Stimulated activated CD8-positive, alpha-beta memory T cell treated with anti-CD3 and anti-CD28 coated beads, Interleukin-12 subunit alpha, Interleukin-12 subunit beta, amount 100 ng/mL, for 4 hours (primary cell): ENCODE measurements around the gene FAM222A.

Experiments
- DNase-seq: peaks from one replicate; pipeline ENCODE4 v3.0.0-alpha.2; 2020; ENCODE audit warnings: low read depth

The FAM222A gene

GRCh38 chr12:109713187-109714070, at the start of gene FAM222A:
TSS of gene FAM222A (plus strand) at chr12:109713825. CDS start at chr12:109744147, 30,322 bp downstream.
- peak; percentile 98 for DNase-seq

GRCh38 chr12:109664402-109664801, 49.2 kb upstream of the FAM222A start:
- DNase-seq, result no peak

- DNase-seq, result no peak
Observed at GRCh38 chr12:109666068-109666467, 47.6 kb upstream of the FAM222A start.

DNA sequence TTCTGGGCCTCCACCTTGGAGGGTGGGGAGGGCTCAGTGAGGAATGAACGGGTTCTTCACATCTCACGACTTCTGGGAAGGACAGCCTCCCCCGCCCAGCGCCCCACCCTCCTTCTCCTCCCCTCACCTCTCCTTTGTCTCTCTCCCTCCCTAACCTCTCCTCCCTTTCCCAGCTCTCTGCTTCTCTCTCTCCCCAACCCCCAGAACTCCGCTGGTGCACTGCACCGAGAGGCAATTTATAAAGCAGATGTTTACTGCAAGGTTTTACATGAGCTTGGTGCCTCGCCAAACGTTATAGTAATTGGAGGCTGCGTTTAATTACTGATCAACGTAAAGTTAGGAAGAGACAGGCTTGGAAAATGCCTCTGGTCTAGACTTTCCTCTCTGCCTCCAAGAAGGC, 42.9 kb upstream of the FAM222A start:
- no peak for DNase-seq

DNA sequence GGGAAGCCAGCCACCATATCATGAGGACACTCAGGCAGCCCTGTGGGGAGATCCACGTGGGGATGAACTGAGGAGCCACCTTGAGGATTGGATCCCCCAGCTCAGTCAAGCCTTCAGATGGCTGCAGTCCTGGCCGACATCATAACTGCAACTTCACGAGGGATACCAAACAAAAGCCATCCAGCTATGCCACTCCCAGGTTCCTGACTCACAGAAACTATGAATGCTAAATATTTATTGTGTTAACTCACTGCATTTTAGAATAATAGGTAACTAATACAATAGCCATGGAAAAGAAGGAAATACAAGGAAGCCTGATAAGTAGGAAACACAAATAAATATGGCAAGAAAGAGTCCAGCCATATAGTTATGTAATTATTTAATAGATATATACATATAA, 42.1 kb upstream of the FAM222A start:
- no peak for DNase-seq

- DNase-seq, result no peak
Observed at GRCh38 chr12:109673379-109673778, 40.2 kb upstream of the FAM222A start.

DNA sequence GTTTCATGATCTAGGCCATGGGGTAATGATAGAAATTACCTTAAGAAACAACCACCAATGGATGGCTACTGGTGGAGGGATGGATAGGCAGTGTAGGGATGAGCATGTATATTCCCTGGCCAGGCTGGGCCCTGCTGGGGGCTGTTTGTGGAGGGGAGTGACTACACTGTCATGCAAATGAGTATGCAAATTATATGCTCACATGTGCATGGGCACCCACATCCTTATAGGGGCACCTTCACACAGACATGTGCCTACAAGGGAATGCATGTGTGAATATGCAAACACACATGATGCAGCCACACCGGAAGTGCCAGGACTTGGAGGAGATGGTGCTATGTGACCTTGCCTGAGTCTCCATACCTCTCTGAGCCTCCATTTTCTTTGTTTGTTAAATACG, 39.7 kb upstream of the FAM222A start:
- no peak for DNase-seq

GRCh38 chr12:109675411-109675810, 38.2 kb upstream of the FAM222A start:
- DNase-seq, result no peak

DNA sequence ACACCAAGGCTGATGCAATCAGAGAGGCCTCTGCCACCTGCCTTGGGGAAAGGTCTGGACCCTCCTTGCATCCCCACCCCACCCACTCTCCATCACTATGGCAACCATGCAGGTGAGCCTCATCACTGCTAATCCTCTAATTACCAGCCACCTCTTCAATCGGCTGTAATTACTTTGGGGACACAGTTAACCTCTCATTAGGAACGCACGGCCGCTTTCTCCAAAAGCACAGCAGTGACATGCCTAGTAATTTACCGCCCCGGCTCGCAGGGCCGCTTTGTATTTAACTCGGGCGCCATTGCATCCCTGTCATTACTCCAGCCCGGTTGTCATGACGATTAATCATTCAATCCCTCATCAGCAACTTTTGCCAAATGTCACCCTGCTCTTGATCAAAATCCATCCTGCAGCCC, 36.3 kb upstream of the FAM222A start:
- no peak for DNase-seq

DNA sequence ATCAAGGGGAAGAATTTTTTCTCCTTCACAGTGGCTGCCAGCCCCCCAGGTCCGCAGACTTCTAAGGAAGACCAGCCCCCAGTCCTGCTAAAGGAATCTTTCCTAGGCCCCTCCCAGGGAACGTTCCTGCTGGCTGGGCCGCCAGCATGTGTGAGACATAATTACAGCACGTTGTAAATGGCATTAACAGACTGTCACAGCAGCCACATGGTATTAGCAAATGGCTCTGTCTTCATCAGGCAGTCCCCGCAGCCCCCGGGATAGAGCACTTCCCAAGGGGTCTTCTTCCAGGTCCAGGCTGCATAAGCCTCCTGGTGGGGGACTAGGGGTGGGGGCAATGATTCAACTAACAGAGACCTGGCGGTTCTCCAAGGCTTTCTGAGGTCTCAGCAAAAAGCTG, 34.9 kb upstream of the FAM222A start:
- no peak for DNase-seq

- no peak for DNase-seq
Observed at GRCh38 chr12:109679501-109680263, 33.9 kb upstream of the FAM222A start.

- no peak for DNase-seq
Observed at GRCh38 chr12:109680264-109681005, 33.2 kb upstream of the FAM222A start.

DNA sequence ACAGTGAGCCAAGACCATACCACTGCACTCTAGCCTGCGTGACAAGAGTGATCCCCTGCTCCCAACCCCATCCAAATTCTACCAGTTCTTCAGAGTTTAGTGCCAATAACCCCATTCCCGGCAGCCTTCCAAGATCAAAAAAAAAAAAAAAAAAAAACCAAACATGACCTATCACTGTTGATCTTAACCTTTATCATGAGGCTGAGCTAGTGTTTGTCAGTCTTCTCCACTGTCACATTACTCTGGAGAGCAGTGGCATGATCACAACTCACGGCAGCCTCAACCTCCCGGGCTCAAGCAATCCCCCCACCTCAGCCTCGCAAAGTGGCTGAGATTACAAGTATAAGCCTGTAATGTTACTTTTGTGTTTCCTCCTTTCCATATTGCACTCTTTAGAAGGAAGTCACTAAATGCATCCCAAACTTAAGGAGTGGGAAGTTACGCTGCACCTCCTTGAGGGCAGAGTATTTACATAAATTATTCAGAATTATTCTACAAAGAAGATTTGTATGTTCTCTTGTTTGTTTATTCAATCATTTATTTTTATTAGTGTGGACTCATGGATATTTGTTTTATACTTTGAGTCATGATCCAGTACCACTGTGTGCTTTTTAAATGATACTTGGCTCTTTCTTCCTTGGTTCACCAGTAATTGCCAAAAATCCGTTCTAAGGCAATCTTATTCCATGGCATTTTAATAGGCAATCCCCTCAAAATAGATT, 31.5 kb upstream of the FAM222A start:
- DNase-seq, result no peak

- no peak for DNase-seq
Observed at GRCh38 chr12:109682708-109683060, 30.9 kb upstream of the FAM222A start.

GRCh38 chr12:109683316-109683715, 30.3 kb upstream of the FAM222A start:
- DNase-seq, result no peak

DNA sequence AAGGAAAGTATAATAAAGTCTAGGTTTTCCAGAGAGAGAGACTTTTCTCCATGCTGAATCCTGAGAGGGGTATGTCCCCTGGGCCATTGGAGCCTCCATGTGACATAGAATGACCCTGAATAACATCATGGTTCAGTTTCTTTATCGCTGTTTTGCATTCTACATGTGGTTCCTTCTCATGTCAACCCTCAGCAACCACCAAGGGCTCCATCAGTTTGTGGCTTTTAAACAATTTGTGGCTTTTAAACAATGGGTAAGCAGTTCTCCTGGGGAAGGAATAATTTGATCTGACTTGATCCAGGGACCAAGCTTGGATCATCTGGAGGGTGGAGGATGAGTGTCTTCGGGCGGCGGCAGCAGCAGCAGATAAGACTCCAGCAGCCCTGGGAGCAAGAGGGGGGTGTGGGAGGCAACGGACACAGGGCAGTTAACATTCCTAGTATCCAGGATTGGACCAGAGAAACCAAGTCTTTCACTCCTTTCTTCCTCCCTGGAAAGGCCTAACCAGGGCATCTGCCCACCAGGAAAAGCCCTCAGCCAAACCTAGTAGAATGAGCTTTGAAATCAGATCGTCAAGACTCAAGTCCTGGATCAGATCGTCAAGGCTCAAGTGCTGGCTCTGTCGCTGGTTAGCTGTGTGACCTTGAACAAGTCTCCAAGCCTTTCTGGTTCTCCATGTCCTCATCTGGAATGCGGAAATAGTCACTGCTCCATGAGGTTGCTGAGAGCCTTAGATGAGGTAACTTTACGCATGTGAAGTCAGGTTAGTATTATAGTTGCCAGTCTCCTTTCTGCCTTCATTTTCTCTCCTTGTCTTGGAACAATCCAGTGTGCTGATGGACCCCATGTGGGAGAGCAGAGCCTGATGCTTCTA, 27.8 kb upstream of the FAM222A start:
- no peak for DNase-seq

GRCh38 chr12:109686523-109686922, 27.1 kb upstream of the FAM222A start:
- no peak for DNase-seq

GRCh38 chr12:109687250-109687649, 26.4 kb upstream of the FAM222A start:
- DNase-seq, result no peak

DNA sequence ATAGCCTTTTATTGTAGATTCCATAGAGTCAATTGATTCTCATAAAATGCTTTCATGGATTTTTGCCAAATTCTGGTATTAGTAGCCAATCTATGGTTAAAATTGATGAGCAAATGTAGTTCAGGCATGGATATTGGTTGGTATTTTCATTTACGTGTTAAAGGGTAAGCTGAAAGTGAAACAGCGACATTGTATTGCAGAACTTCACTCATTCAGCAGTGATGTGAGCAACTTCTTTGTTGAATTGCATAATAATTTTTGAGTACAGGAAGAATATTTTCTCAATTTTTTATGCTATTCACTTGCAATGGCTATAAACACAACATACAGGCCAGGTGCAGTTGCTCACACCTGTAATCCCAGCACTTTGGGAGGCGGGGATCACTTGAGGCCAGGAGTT, 24.2 kb upstream of the FAM222A start:
- DNase-seq, result no peak

- DNase-seq, result no peak
Observed at GRCh38 chr12:109693160-109693559, 20.5 kb upstream of the FAM222A start.
